ENCODE results near the gene SLC7A8.

The SLC7A8 gene

DNA sequence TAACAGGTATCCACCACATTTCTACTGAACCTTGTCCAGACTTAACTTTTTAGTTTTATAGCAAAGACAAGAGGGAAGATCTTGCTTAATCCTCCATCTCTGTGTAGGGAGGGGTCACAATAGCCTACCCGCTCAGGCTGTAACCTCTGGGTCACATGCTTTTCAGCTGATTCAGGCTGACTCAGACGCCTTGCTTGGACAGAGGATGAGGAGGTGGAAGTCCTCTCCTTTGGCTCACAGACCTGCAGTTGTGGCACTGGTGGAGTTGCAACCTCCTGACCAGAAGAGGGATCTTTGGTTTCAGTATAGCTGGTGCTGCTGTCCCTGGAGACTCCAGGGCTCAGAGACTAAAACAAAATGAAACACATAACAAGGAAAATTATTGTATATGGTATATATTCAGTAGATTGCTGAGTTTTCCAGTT is 104.8 kb downstream of the SLC7A8 start:
- Histone ChIP-seq H3K9ac (ENCODE audit: low read depth, low read length) (no peak overlapping the region), H3K4me1 (ENCODE audit: control insufficient read depth, insufficient read depth, low read length) (no peaks in the 10 kb centered on the region), H3K27me3 (ENCODE audit: control insufficient read depth, insufficient read depth, low read length) (no peaks in the 10 kb centered on the region), H3K9me3 (ENCODE audit: control insufficient read depth, insufficient read depth, low read length) (no peaks in the 10 kb centered on the region), H3K4me3 (ENCODE audit: low read depth, low read length) (no peak overlapping the region), H3K36me3 (ENCODE audit: control insufficient read depth, insufficient read depth, low read length) (peaks cover 35% of the 10 kb centered on the region)

DNA sequence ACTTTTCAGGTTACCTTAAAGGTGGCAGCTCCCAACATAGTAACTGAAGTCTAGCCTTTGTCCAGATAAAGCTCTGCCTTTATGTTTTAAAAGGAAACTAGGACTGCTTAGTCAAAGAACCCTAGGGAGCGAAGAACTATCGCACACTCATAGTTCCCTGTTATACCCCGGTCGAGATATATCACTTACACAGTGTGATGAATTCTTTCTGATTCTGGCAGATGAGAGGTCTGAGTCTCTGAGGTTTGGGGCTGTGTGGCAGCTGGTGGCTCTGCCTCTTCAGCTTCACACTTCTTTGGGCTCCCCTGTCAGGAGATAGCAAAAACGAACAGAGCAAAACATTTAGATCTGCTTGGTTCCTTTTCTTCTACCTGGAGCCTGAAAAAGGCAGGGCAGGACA is 105.5 kb downstream of the SLC7A8 start:
- Histone ChIP-seq H3K4me3 (ENCODE audit: low read depth, low read length) (no peak overlapping the region), H3K36me3 (ENCODE audit: control insufficient read depth, insufficient read depth, low read length) (peaks cover 35% of the 10 kb centered on the region), H3K27me3 (ENCODE audit: control insufficient read depth, insufficient read depth, low read length) (no peaks in the 10 kb centered on the region), H3K9me3 (ENCODE audit: control insufficient read depth, insufficient read depth, low read length) (no peaks in the 10 kb centered on the region), H3K9ac (ENCODE audit: low read depth, low read length) (no peak overlapping the region), H3K4me1 (ENCODE audit: control insufficient read depth, insufficient read depth, low read length) (no peaks in the 10 kb centered on the region)

DNA sequence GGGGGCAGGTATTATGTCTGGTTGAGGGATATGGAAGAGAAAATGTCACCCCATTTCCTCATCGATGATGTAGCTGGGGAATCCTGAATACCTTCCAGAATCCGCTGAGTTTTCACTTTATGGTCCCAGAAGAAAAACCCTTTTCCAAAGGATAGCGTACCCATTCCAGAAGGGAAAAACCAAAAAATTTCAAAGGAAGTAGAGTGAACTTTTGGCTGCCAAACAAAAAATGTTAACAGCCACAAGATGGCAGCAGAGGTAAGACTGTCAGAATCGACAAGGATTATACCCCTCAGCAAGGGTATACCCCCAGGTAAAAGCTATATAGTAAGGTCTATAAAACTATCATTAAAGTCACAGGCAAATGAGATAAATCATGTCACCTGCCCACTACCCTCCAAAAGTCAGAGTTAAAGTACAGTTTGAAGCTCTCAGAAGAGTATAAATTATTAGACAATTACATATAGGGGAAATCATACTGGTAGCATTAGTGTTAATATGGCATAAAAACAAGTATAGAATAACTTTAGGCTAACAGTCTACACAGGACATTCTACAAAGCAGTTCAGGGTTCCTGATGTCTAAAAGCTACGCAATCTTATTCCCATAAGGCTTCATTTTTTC is 106.6 kb downstream of the SLC7A8 start:
- H3K4me1 ChIP-seq (ENCODE audit: control insufficient read depth, insufficient read depth, low read length), result peaks cover 8% of the 10 kb centered on the region
- H3K9ac ChIP-seq (ENCODE audit: low read depth, low read length), result no peak overlapping the region
- peaks cover 35% of the 10 kb centered on the region for H3K36me3 ChIP-seq (ENCODE audit: control insufficient read depth, insufficient read depth, low read length)
- H3K27me3 ChIP-seq (ENCODE audit: control insufficient read depth, insufficient read depth, low read length), result no peaks in the 10 kb centered on the region
- no peaks in the 10 kb centered on the region for H3K9me3 ChIP-seq (ENCODE audit: control insufficient read depth, insufficient read depth, low read length)
- no peak overlapping the region for H3K4me3 ChIP-seq (ENCODE audit: low read depth, low read length)

Data from iPS-15b (cell line).